BJ (cell line): ENCODE results near the gene AKAP11. TPM values are rescaled to one million over a fixed set of nuclear protein-coding genes. Genes with fewer than 3 reads are reported as not detected.

Experiments used
- CTCF ChIA-PET: fragments of 350-600 bp; formaldehyde crosslinking; extraction: SDS; loops from one replicate; lab custom pipeline; 2021; ENCODE audit warnings: antibody characterized with exemption, inconsistent platforms; lab: Yijun Ruan, JAX
- POLR2A ChIA-PET: fragments of 300-600 bp; sonication (Branson Sonifier 250); formaldehyde crosslinking; extraction: SDS; loops from one replicate; lab custom pipeline; 2021; ENCODE audit warnings: antibody characterized with exemption; lab: Charles Lee
- DNase-seq: peaks from one replicate; pipeline ENCODE4 v3.0.0-alpha.2; 2011; ENCODE audit warnings: low read depth
- H3K27me3 ChIP-seq: 2 replicates; pipeline ENCODE4 v1.6.0; 2011; ENCODE audit warnings: low read length; ENCODE audit not compliant: control insufficient read depth, insufficient read depth
- H3K36me3 ChIP-seq: 2 replicates; pipeline ENCODE4 v1.5.1; 2011; ENCODE audit warnings: low read length; ENCODE audit not compliant: control insufficient read depth, insufficient read depth
- H3K4me3 ChIP-seq: 2 replicates; pipeline ENCODE4 v1.5.1; 2011; ENCODE audit warnings: low read depth, mild to moderate bottlenecking, control low read depth, low read length
- polyA plus RNA-seq: library from polyadenylated mRNA; depleted of rRNA; stranded (reverse); fragments of >200 nt; gene quantifications from 2 replicates; pipeline ENCODE4 v1.2.3, GENCODE V29; 2011
- TF ChIP-seq, protein P1 (sequence below): IDR thresholded peaks from 2 replicates; pipeline ENCODE4 v1.5.1; 2011; ENCODE audit warnings: low read depth, mild to moderate bottlenecking, control low read depth, inconsistent platforms, low read length, moderate library complexity; ENCODE audit not compliant: insufficient read depth

The AKAP11 gene
- polyA plus RNA-seq, 1 experiment = 9.3 TPM

DNA sequence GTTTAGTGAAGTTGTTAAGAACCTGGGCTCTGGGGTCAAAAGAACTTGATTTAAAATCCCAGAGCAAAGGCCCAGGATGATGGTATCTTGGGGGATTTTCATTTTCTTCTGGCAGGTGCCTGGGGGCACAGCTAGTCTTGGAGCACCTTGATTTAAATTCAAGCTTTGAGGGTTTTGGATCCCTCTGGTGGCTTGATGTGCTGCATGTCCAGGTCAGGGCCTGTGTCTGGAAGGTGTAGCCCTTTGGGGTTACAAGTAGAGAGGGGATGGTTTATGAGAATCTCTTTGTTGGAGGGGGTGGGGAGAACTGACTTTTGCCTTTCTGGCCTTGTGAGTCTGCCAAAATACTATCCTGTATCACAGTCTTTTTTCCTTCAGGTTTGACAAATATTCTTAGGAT, 55.8 kb downstream of the AKAP11 start:
- no peak overlapping the region for H3K4me3 ChIP-seq
- no peaks in the 10 kb centered on the region for H3K36me3 ChIP-seq
- no peaks in the 10 kb centered on the region for H3K27me3 ChIP-seq
- TF ChIP-seq, protein P1, sequence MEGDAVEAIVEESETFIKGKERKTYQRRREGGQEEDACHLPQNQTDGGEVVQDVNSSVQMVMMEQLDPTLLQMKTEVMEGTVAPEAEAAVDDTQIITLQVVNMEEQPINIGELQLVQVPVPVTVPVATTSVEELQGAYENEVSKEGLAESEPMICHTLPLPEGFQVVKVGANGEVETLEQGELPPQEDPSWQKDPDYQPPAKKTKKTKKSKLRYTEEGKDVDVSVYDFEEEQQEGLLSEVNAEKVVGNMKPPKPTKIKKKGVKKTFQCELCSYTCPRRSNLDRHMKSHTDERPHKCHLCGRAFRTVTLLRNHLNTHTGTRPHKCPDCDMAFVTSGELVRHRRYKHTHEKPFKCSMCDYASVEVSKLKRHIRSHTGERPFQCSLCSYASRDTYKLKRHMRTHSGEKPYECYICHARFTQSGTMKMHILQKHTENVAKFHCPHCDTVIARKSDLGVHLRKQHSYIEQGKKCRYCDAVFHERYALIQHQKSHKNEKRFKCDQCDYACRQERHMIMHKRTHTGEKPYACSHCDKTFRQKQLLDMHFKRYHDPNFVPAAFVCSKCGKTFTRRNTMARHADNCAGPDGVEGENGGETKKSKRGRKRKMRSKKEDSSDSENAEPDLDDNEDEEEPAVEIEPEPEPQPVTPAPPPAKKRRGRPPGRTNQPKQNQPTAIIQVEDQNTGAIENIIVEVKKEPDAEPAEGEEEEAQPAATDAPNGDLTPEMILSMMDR = no peak
- ChIA-PET POLR2A (no interaction called here), CTCF (interaction anchor here (1.3 kb wide), 1 partner anchor 12 kb away, joined by 4 read pairs; no protein-coding TSS in a partner anchor)
- DNase-seq = no peak

DNA sequence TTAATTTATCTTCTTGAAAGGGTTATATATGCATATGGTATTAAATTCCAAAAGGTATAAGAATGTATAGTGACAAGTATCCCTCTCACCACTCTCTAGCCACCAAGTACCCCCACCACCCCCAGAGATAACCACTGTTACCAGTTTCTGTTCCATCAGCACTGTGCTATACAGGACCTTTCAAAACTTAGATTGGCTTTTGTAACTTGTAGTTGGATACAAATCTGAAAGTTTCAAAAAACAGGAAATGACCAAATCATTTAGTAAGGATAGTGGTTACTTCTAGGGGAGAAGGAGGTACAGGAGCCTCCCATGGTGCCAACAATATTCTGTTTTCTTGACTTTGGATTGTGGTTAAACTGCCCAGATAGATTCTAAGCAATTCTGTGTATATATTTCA, 56.7 kb downstream of the AKAP11 start:
- no peak for DNase-seq
- POLR2A ChIA-PET = no interaction called here
- TF ChIP-seq, protein P1 = no peak
- Histone ChIP-seq H3K4me3 (no peak overlapping the region), H3K36me3 (no peaks in the 10 kb centered on the region), H3K27me3 (no peaks in the 10 kb centered on the region)
- CTCF ChIA-PET = no interaction called here

DNA sequence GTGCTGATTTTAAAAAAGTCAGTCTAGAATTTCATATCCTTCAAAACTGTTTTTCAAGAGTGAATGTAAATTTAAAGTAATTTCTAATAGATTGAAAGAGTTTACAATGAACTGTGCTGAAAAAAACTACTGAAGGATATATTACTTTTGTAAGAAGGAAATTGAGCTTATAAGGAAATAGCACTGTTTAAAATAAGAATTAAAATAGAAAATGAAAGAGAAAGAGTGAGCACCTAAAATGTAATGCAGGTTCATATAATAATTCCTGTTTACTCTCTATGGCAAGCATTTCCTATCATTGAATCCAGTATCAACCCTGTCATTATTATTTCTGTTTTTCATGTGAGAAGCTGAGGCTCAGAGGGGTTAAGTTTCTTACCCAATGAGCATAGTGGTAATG, 57.3 kb downstream of the AKAP11 start:
- DNase-seq = no peak

DNA sequence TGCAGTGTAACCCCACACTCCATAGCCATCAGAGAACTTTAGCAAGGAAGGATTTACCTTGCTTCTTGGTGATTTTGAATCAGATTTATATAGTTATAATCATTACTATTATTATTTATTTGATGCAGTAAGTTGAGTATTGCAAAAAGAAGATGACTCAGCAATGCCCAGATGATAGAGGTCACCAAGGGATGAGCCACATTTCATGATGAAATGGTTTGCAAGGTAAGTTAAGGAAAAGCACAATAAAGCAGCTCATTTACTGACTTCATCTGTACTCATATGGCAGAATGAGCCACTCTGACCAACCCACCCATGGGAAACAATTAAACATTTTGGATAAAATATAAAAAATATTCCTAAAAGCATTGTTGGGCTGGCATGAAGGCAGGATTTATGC, 59.1 kb downstream of the AKAP11 start:
- H3K36me3 ChIP-seq = no peaks in the 10 kb centered on the region
- TF ChIP-seq, protein P1 = no peak
- CTCF ChIA-PET = interaction anchor here (1.1 to 1.7 kb wide), 2 partner anchors 9 to 13 kb away, joined by 3 read pairs; no protein-coding TSS in a partner anchor
- no peaks in the 10 kb centered on the region for H3K27me3 ChIP-seq
- POLR2A ChIA-PET = no interaction called here
- H3K4me3 ChIP-seq = no peak overlapping the region
- no peak for DNase-seq

More for the DNA sequence above, 57.3 kb downstream of the AKAP11 start:
- ChIA-PET POLR2A (no interaction called here), CTCF (no interaction called here)
- TF ChIP-seq, protein P1 = no peak
- H3K36me3 ChIP-seq = no peaks in the 10 kb centered on the region
- H3K4me3 ChIP-seq = no peak overlapping the region
- no peaks in the 10 kb centered on the region for H3K27me3 ChIP-seq

DNA sequence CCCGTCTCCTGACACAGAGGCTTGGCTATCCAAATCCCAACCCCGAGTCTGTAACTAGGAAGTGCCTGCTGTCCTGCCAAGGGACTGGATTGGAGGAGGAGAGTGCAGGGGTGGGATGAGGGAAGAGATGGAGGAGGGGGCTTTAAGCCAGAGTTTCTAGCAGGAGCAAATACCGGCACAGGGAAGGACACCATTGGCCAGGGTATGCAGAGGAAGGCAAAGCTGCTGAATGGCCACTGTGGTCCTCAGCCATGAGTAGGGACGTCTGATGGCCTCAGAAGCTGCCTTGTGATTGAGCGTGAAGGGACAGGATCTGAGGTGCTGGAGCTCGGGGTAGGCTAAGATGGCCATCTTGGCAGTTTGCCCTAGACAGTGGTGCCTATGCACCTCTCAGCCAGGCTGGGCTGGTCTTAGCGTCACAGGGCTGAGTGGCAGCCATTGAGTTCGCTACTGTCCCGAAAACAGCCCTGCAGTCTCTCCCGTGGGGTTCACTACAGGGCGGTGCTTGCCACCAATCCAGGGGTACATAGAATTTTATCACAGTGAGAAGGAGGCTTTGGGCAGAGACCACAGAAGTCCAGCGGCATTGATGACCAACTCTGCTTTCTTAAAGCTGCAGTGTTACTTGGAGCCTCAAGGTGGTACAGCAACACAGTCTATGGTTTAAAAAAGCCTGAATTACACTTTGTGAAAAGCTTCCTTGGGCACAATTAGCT, 61.8 kb downstream of the AKAP11 start:
- TF ChIP-seq, protein P1 = no peak; the same call in 1 of the 2 replicates
- ChIA-PET CTCF (no interaction called here), POLR2A (no interaction called here)
- no peaks in the 10 kb centered on the region for H3K36me3 ChIP-seq
- DNase-seq = no peak
- no peaks in the 10 kb centered on the region; the same call in 1 of the 2 replicates for H3K27me3 ChIP-seq
- no peak overlapping the region for H3K4me3 ChIP-seq
